Lower leg skin (tissue), 4 donors: ENCODE data around the gene CLSTN2. TPM values are rescaled to one million over a fixed set of nuclear protein-coding genes. Genes with fewer than 3 reads are reported as not detected.

Experiments used
- DNase-seq, 2 donors: peaks; one replicate each; pipeline ENCODE4 v3.0.0-alpha.2; 2019; ENCODE audit warnings: low spot score in 2 of 2
- H3K4me3 ChIP-seq: fragments of 200-600 bp; sonication (generic); 2 replicates; pipeline ENCODE4 v1.5.1; 2017; ENCODE audit warnings: mild to moderate bottlenecking, low read depth; ENCODE audit not compliant: poor library complexity, severe bottlenecking
- CTCF ChIP-seq, 3 donors: fragments of 450-650 bp; IDR thresholded peaks; one replicate each; pipeline ENCODE4 v1.5.1; 2016; ENCODE audit warnings: antibody characterized with exemption in 3 of 3, mild to moderate bottlenecking in 3 of 3, moderate library complexity in 2 of 3
- POLR2A ChIP-seq, 2 donors: fragments of 450-650 bp; IDR thresholded peaks; one replicate each; pipeline ENCODE4 v1.6.1; 2016 to 2017; ENCODE audit warnings: antibody characterized with exemption in 2 of 2, mild to moderate bottlenecking in 1 of 2, moderate library complexity in 1 of 2
- whole genome bisulfite sequencing, 2 donors: methylation state at CpG; one replicate each; pipeline ENCODE4 v1.1.5; 2018; 5-methylcytosine and 5-hydroxymethylcytosine counted together
- intact Hi-C: fragments of 100-400 bp; cut with DNase I; formaldehyde crosslinking; loops from one replicate; pipeline ENCODE4 v1.15.0; 2023; ENCODE audit warnings: low total_unique reads
- total RNA-seq, 4 donors: library from RNA; depleted of rRNA; stranded (reverse); fragments of >200 nt; gene quantifications; one replicate each; pipeline ENCODE4 v1.1.0, GENCODE V29; 2016

The CLSTN2 gene
- total RNA-seq, 4 donors from 2014 or later = 3.1 to 7.9 (median 4.7) TPM

- WGBS, 2 donors = 54 to 57% methylated on average over 8 of the region's 8 CpGs
- intact Hi-C loops = no loop called here
- no peak for DNase-seq
- TF ChIP-seq CTCF (IDR thresholded peaks at IDR 0.05) (no peak), POLR2A (IDR thresholded peaks at IDR 0.05) (no peak)
- H3K4me3 ChIP-seq = no peak overlapping the region
These were observed 408.5 kb downstream of the CLSTN2 start for GRCh38 chr3:140343211-140344081.

- H3K4me3 ChIP-seq = no peak overlapping the region
- no peak for TF ChIP-seq POLR2A (IDR thresholded peaks at IDR 0.05)
- intact Hi-C loops = no loop called here
- WGBS, 2 donors = 64 to 67% methylated on average over 5 of the region's 5 CpGs
- no peak for DNase-seq
These were observed 409.1 kb downstream of the CLSTN2 start for GRCh38 chr3:140344082-140344454.

- intact Hi-C loops = no loop called here
- no peak for DNase-seq
- WGBS, 2 donors = 70 to 79% methylated on average over 5 of the region's 5 CpGs
- TF ChIP-seq CTCF (IDR thresholded peaks at IDR 0.05) (no peak), POLR2A (IDR thresholded peaks at IDR 0.05) (no peak)
- H3K4me3 ChIP-seq = no peak overlapping the region
These were observed 409.7 kb downstream of the CLSTN2 start for GRCh38 chr3:140344601-140345205.

GRCh38 chr3:140347151-140347550 lies 412.2 kb downstream of the CLSTN2 start:
- no peak for TF ChIP-seq POLR2A (IDR thresholded peaks at IDR 0.05)
- no peak for TF ChIP-seq CTCF (IDR thresholded peaks at IDR 0.05)
- DNase-seq = no peak
- H3K4me3 ChIP-seq = no peak overlapping the region
- intact Hi-C loops = no loop called here

GRCh38 chr3:140349938-140350337 lies 415.0 kb downstream of the CLSTN2 start:
- TF ChIP-seq POLR2A (IDR thresholded peaks at IDR 0.05) = no peak
- TF ChIP-seq CTCF (IDR thresholded peaks at IDR 0.05) = no peak
- intact Hi-C loops = no loop called here
- 62 to 71% methylated on average over 4 of the region's 4 CpGs for WGBS, 2 donors
- no peak for DNase-seq
- no peak overlapping the region for H3K4me3 ChIP-seq

- TF ChIP-seq POLR2A (IDR thresholded peaks at IDR 0.05) = no peak
- TF ChIP-seq CTCF (IDR thresholded peaks at IDR 0.05) = no peak
- 56 to 76% methylated on average over 3 of the region's 3 CpGs for WGBS, 2 donors
- DNase-seq = no peak
- intact Hi-C loops = no loop called here
- H3K4me3 ChIP-seq = no peak overlapping the region
These were observed 416.5 kb downstream of the CLSTN2 start for GRCh38 chr3:140351466-140351865.
